PFSK-1 (cell line): ENCODE data around the gene OSGEP.

Experiments
- FOXP2 ChIP-seq: optimal IDR thresholded peaks from 2 replicates; pipeline ENCODE3; 2011; ENCODE audit warnings: borderline replicate concordance, control low read depth, inconsistent platforms; ENCODE audit not compliant: insufficient read depth; ENCODE audit errors: extremely low read length, extremely low read depth
- POLR2AphosphoS5 ChIP-seq: IDR thresholded peaks from 2 replicates; pipeline ENCODE4 v1.6.1; 2012; ENCODE audit warnings: low read depth, mild to moderate bottlenecking, control low read depth, low read length, moderate library complexity
- REST ChIP-seq, 2 experiments: IDR thresholded peaks; 2 replicates each; pipeline versions ENCODE4 v1.6.1 to v1.8.0; 2011 to 2012; ENCODE audit warnings: low read depth in 2 of 2, low read length in 2 of 2, control low read depth in 1 of 2, inconsistent platforms in 1 of 2, mild to moderate bottlenecking in 1 of 2, moderate library complexity in 1 of 2; ENCODE audit not compliant: insufficient read depth in 1 of 2
- SIN3A ChIP-seq: IDR thresholded peaks from 2 replicates; pipeline ENCODE4 v1.6.1; 2012; ENCODE audit warnings: mild to moderate bottlenecking, low read length, moderate library complexity, borderline replicate concordance; ENCODE audit not compliant: insufficient read depth
- TAF1 ChIP-seq: IDR thresholded peaks from 2 replicates; pipeline ENCODE4 v1.6.1; 2012; ENCODE audit warnings: low read length, control low read depth, borderline replicate concordance; ENCODE audit not compliant: insufficient read depth

Gene OSGEP

GRCh38 chr14:20472536-20473169 is 18.0 kb upstream of the OSGEP start:
- TF ChIP-seq POLR2AphosphoS5, result no peak
- no peak for TF ChIP-seq FOXP2
- no peak for TF ChIP-seq SIN3A
- TF ChIP-seq REST (IDR thresholded peaks at IDR 0.05; ENCODE audit: insufficient read depth in 1 of 2, low read depth in 2 of 2, low read length in 2 of 2), result no peak
- no peak for TF ChIP-seq TAF1

GRCh38 chr14:20470603-20470901 is 15.9 kb upstream of the OSGEP start:
- TF ChIP-seq REST (IDR thresholded peaks at IDR 0.05; ENCODE audit: insufficient read depth in 1 of 2, low read depth in 2 of 2, low read length in 2 of 2), result no peak
- no peak for TF ChIP-seq TAF1
- TF ChIP-seq FOXP2, result no peak
- no peak for TF ChIP-seq SIN3A
- TF ChIP-seq POLR2AphosphoS5, result no peak

- TF ChIP-seq REST (IDR thresholded peaks at IDR 0.05; ENCODE audit: insufficient read depth in 1 of 2, low read depth in 2 of 2, low read length in 2 of 2) (no peak), TAF1 (peak; percentile 32; the same call in 1 of the 2 replicates)
These were observed 15.4 kb upstream of the OSGEP start for GRCh38 chr14:20469890-20470602.

GRCh38 chr14:20469242-20469889 is 14.8 kb upstream of the OSGEP start, which contains the start of gene PNP:
PNP (plus strand) TSS chr14:20469406; CDS start chr14:20469525, 119 bp downstream.
- TF ChIP-seq REST (IDR thresholded peaks at IDR 0.05; ENCODE audit: insufficient read depth in 1 of 2, low read depth in 2 of 2, low read length in 2 of 2) (no peak), POLR2AphosphoS5 (peak; percentile 76)
